ENCODE data around the gene RECK.

Gene RECK

GRCh38 chr9:36152741-36153438 is 116.2 kb downstream of the RECK start:
- Histone ChIP-seq H4K20me1 (ENCODE audit: insufficient read depth, low read length, poor library complexity, severe bottlenecking) (no peaks in the 10 kb centered on the region), H2AFZ (ENCODE audit: low read length) (no peak overlapping the region), H3K9ac (ENCODE audit: low read depth, low read length, poor library complexity, severe bottlenecking) (peak overlapping the region; percentile 98), H3K9me3 (ENCODE audit: insufficient read depth, low read depth, low read length) (peaks cover 5% of the 10 kb centered on the region; the same call in 1 of the 2 replicates), H3K27me3 (ENCODE audit: insufficient read depth, low read length, poor library complexity, severe bottlenecking) (no peaks in the 10 kb centered on the region), H3K79me2 (ENCODE audit: insufficient read depth, low read length) (peaks cover 13% of the 10 kb centered on the region; the same call in 1 of the 2 replicates), H3F3A (ENCODE audit: low read depth) (peaks cover 2% of the 10 kb centered on the region; the same call in 1 of the 2 replicates), H3K4me2 (ENCODE audit: low read depth, low read length, poor library complexity, severe bottlenecking) (peak overlapping the region; percentile 97), H3K4me1 (ENCODE audit: insufficient read depth, low read length, poor library complexity, severe bottlenecking) (peaks cover 39% of the 10 kb centered on the region), H3K4me3 (ENCODE audit: low read length, poor library complexity, severe bottlenecking) (peak overlapping the region; percentile 82), H3K9me2 (replicated peaks; ENCODE audit: low read depth, low read length) (no peaks in the 10 kb centered on the region), H3K36me3 (ENCODE audit: insufficient read depth, low read length) (no peaks in the 10 kb centered on the region)
- no peak for TF ChIP-seq EZH2phosphoT487 (IDR thresholded peaks at IDR 0.05; ENCODE audit: borderline replicate concordance)

GRCh38 chr9:36153746-36154145 is 117.0 kb downstream of the RECK start:
- H4K20me1 ChIP-seq (ENCODE audit: insufficient read depth, low read length, poor library complexity, severe bottlenecking): no peaks in the 10 kb centered on the region
- no peak overlapping the region for H3K4me2 ChIP-seq (ENCODE audit: low read depth, low read length, poor library complexity, severe bottlenecking)
- H2AFZ ChIP-seq (ENCODE audit: low read length): no peak overlapping the region
- H3K36me3 ChIP-seq (ENCODE audit: insufficient read depth, low read length): no peaks in the 10 kb centered on the region
- peaks cover 33% of the 10 kb centered on the region for H3K4me1 ChIP-seq (ENCODE audit: insufficient read depth, low read length, poor library complexity, severe bottlenecking)
- H3K9ac ChIP-seq (ENCODE audit: low read depth, low read length, poor library complexity, severe bottlenecking): no peak overlapping the region
- H3K9me2 ChIP-seq (replicated peaks; ENCODE audit: low read depth, low read length): no peaks in the 10 kb centered on the region
- H3K9me3 ChIP-seq (ENCODE audit: insufficient read depth, low read depth, low read length): peaks cover 5% of the 10 kb centered on the region; the same call in 1 of the 2 replicates
- TF ChIP-seq EZH2phosphoT487 (IDR thresholded peaks at IDR 0.05; ENCODE audit: borderline replicate concordance) (no peak), CTCF (conservative IDR thresholded peaks at IDR 0.05; ENCODE audit: low read length) (no peak)
- peaks cover 2% of the 10 kb centered on the region; the same call in 1 of the 2 replicates for H3F3A ChIP-seq (ENCODE audit: low read depth)
- peaks cover 13% of the 10 kb centered on the region; the same call in 1 of the 2 replicates for H3K79me2 ChIP-seq (ENCODE audit: insufficient read depth, low read length)
- H3K27me3 ChIP-seq (ENCODE audit: insufficient read depth, low read length, poor library complexity, severe bottlenecking): no peaks in the 10 kb centered on the region
- H3K4me3 ChIP-seq (ENCODE audit: low read length, poor library complexity, severe bottlenecking): no peak overlapping the region

- Histone ChIP-seq H3K4me3 (ENCODE audit: low read length, poor library complexity, severe bottlenecking) (no peak overlapping the region), H3K79me2 (ENCODE audit: insufficient read depth, low read length) (peaks cover 13% of the 10 kb centered on the region; the same call in 1 of the 2 replicates), H3K4me2 (ENCODE audit: low read depth, low read length, poor library complexity, severe bottlenecking) (no peak overlapping the region), H2AFZ (ENCODE audit: low read length) (no peak overlapping the region), H3K9me2 (replicated peaks; ENCODE audit: low read depth, low read length) (no peaks in the 10 kb centered on the region), H3F3A (ENCODE audit: low read depth) (peaks cover 2% of the 10 kb centered on the region; the same call in 1 of the 2 replicates), H4K20me1 (ENCODE audit: insufficient read depth, low read length, poor library complexity, severe bottlenecking) (no peaks in the 10 kb centered on the region), H3K36me3 (ENCODE audit: insufficient read depth, low read length) (no peaks in the 10 kb centered on the region), H3K9me3 (ENCODE audit: insufficient read depth, low read depth, low read length) (peaks cover 5% of the 10 kb centered on the region; the same call in 1 of the 2 replicates), H3K27me3 (ENCODE audit: insufficient read depth, low read length, poor library complexity, severe bottlenecking) (no peaks in the 10 kb centered on the region), H3K9ac (ENCODE audit: low read depth, low read length, poor library complexity, severe bottlenecking) (no peak overlapping the region), H3K4me1 (ENCODE audit: insufficient read depth, low read length, poor library complexity, severe bottlenecking) (peaks cover 30% of the 10 kb centered on the region)
- TF ChIP-seq EZH2phosphoT487 (IDR thresholded peaks at IDR 0.05; ENCODE audit: borderline replicate concordance) (no peak), CTCF (conservative IDR thresholded peaks at IDR 0.05; ENCODE audit: low read length) (no peak)
Measured at GRCh38 chr9:36154331-36154952, 117.7 kb downstream of the RECK start.
